Tibial artery (tissue), 4 donors: ENCODE results near the gene MARCHF6.

Experiments used
- DNase-seq, 2 donors: peaks; one replicate each; pipeline ENCODE4 v3.0.0-alpha.2; 2019
- H3K27ac ChIP-seq, 2 donors: fragments of 200-600 bp; sonication (generic) in 1 of 2; 1 replicate in 1 of 2; 2 replicates in 1 of 2; pipeline ENCODE4 v1.5.1; 2018 to 2019; ENCODE audit warnings: mild to moderate bottlenecking in 1 of 2
- H3K27me3 ChIP-seq, 2 donors: fragments of 200-600 bp; sonication (generic) in 1 of 2; one replicate each; pipeline versions ENCODE4 v1.5.1 to v1.6.0; 2016 to 2019
- H3K36me3 ChIP-seq, 3 donors: fragments of 200-600 bp; sonication (generic) in 2 of 3; one replicate each; pipeline ENCODE4 v1.5.1; 2016 to 2019; ENCODE audit warnings: mild to moderate bottlenecking in 2 of 3
- H3K4me1 ChIP-seq, 4 donors: fragments of 200-600 bp; sonication (generic) in 2 of 4; 1 replicate in 3 of 4; 2 replicates in 1 of 4; pipeline ENCODE4 v1.5.1; 2016 to 2019
- H3K4me3 ChIP-seq, 2 donors: fragments of 200-600 bp; sonication (generic) in 1 of 2; 1 replicate in 1 of 2; 2 replicates in 1 of 2; pipeline ENCODE4 v1.5.1; 2018 to 2019; ENCODE audit warnings: mild to moderate bottlenecking in 2 of 2
- H3K9me3 ChIP-seq, 3 donors: fragments of 200-600 bp; sonication (generic) in 1 of 3; one replicate each; pipeline ENCODE4 v1.5.1; 2016 to 2019
- CTCF ChIP-seq, 2 experiments: fragments of 200-600 bp in 1 of 2; fragments of 450-650 bp in 1 of 2; IDR thresholded peaks; one replicate each; pipeline ENCODE4 v1.5.1; 2017 to 2019; ENCODE audit warnings: antibody characterized with exemption in 2 of 2, mild to moderate bottlenecking in 1 of 2, moderate library complexity in 1 of 2
- intact Hi-C: fragments of 100-400 bp; cut with DNase I; formaldehyde crosslinking; loops from one replicate; pipeline ENCODE4 v1.15.0; 2023; ENCODE audit warnings: low total_unique reads

MARCHF6 gene

GRCh38 chr5:10321882-10322281, 31.6 kb upstream of the MARCHF6 start:
- Histone ChIP-seq H3K36me3 (no peaks in the 10 kb centered on the region), H3K4me3 (no peak overlapping the region), H3K4me1 (no peaks in the 10 kb centered on the region), H3K27ac (no peak overlapping the region), H3K9me3 (no peaks in the 10 kb centered on the region), H3K27me3 (no peaks in the 10 kb centered on the region)
- TF ChIP-seq CTCF (IDR thresholded peaks at IDR 0.05) = no peak
- peak in 1 of 2 donors; percentile 24 for DNase-seq
- intact Hi-C loops = no loop called here

- no peak for TF ChIP-seq CTCF (IDR thresholded peaks at IDR 0.05)
- Histone ChIP-seq H3K27me3 (no peaks in the 10 kb centered on the region), H3K27ac (no peak overlapping the region), H3K9me3 (no peaks in the 10 kb centered on the region), H3K4me1 (peaks cover 0 to 3% (median under 1%) of the 10 kb centered on the region in 4 donors), H3K4me3 (no peak overlapping the region), H3K36me3 (no peaks in the 10 kb centered on the region)
- intact Hi-C loops = no loop called here
- DNase-seq = no peak
These were observed 29.7 kb upstream of the MARCHF6 start for GRCh38 chr5:10323588-10324488.

GRCh38 chr5:10324518-10325370, 28.8 kb upstream of the MARCHF6 start:
- H3K4me3 ChIP-seq = no peak overlapping the region
- DNase-seq = no peak
- no peaks in the 10 kb centered on the region for H3K36me3 ChIP-seq
- H3K4me1 ChIP-seq = peaks cover 0 to 12% (median 7%) of the 10 kb centered on the region in 4 donors
- no peaks in the 10 kb centered on the region for H3K9me3 ChIP-seq
- intact Hi-C loops = no loop called here
- H3K27ac ChIP-seq = no peak overlapping the region
- H3K27me3 ChIP-seq = no peaks in the 10 kb centered on the region
- TF ChIP-seq CTCF (IDR thresholded peaks at IDR 0.05) = no peak

GRCh38 chr5:10328323-10328722, 25.2 kb upstream of the MARCHF6 start:
- no peak for TF ChIP-seq CTCF (IDR thresholded peaks at IDR 0.05)
- Histone ChIP-seq H3K27me3 (no peaks in the 10 kb centered on the region), H3K4me3 (no peak overlapping the region), H3K36me3 (no peaks in the 10 kb centered on the region), H3K27ac (peak overlapping the region in 1 of 2 donors; percentile 67), H3K9me3 (no peaks in the 10 kb centered on the region), H3K4me1 (peaks cover 8 to 48% (median 41%) of the 10 kb centered on the region in 4 donors)
- no peak for DNase-seq
- intact Hi-C loops = no loop called here

GRCh38 chr5:10329446-10329819, 24.1 kb upstream of the MARCHF6 start:
- peaks cover 8 to 57% (median 50%) of the 10 kb centered on the region in 4 donors for H3K4me1 ChIP-seq
- H3K9me3 ChIP-seq = no peaks in the 10 kb centered on the region
- no peak for DNase-seq
- H3K27ac ChIP-seq = peak overlapping the region; percentile 44 to 67
- no peak for TF ChIP-seq CTCF (IDR thresholded peaks at IDR 0.05)
- no peaks in the 10 kb centered on the region for H3K27me3 ChIP-seq
- no peaks in the 10 kb centered on the region for H3K36me3 ChIP-seq
- intact Hi-C loops = no loop called here
- H3K4me3 ChIP-seq = no peak overlapping the region
